K562 (cell line): Measurements from ENCODE around the gene ANXA7. TPM values are rescaled to one million over a fixed set of nuclear protein-coding genes. Genes with fewer than 3 reads are reported as not detected.
A peak's percentile ranks its signal among the peaks of the same experiment; 100 is the strongest.

Source experiments
- CEBPG ChIP-seq, 3 experiments: fragments of 200-800 bp in 1 of 3; sonication (Bioruptor generic) in 1 of 3; sonication (generic) in 1 of 3; formaldehyde crosslinking in 1 of 3; IDR thresholded peaks in 2 of 3; conservative IDR thresholded peaks in 1 of 3; 2 replicates each; pipeline versions ENCODE4 v1.6.1 to v1.8.0; 2016 to 2022; ENCODE audit warnings: missing compliant biosample characterization in 2 of 3, missing genetic modification characterization in 2 of 3, mild to moderate bottlenecking in 1 of 3, missing genetic modification reagents in 1 of 3
- CHD4 ChIP-seq: fragments of 200-600 bp; sonication (generic); IDR thresholded peaks from 3 replicates; pipeline ENCODE4 v1.6.1; 2012; ENCODE audit warnings: low read depth, mild to moderate bottlenecking, mixed read lengths, low read length, inconsistent platforms; ENCODE audit not compliant: insufficient read depth, insufficient replicate concordance, poor library complexity, severe bottlenecking
- FOSL1 ChIP-seq: fragments of 200-800 bp; sonication (Bioruptor generic); conservative IDR thresholded peaks from 2 replicates; pipeline ENCODE4 v1.6.1; 2016; ENCODE audit warnings: missing genetic modification characterization, missing compliant biosample characterization
- GATAD2A ChIP-seq: fragments of 450-650 bp; IDR thresholded peaks from 2 replicates; pipeline ENCODE4 v1.6.1; 2017
- JUND ChIP-seq, 2 experiments: IDR thresholded peaks; 2 replicates in 1 of 2; 3 replicates in 1 of 2; pipeline ENCODE4 v1.6.1; 2011; ENCODE audit warnings: borderline replicate concordance in 2 of 2, low read depth in 2 of 2, low read length in 2 of 2, improper control_type of control experiment in 1 of 2, missing biosample characterization in 1 of 2, missing genetic modification characterization in 1 of 2, missing genetic modification reagents in 1 of 2
- MAFK ChIP-seq: IDR thresholded peaks from 2 replicates; pipeline ENCODE4 v1.6.1; 2011; ENCODE audit warnings: low read length, improper control_type of control experiment
- MTA3 ChIP-seq: fragments of 450-650 bp; formaldehyde crosslinking; IDR thresholded peaks from 2 replicates; pipeline ENCODE4 v1.6.1; 2017; ENCODE audit warnings: mild to moderate bottlenecking, borderline replicate concordance
- PTBP1 ChIP-seq: fragments of 200-400 bp; formaldehyde crosslinking; IDR thresholded peaks from 2 replicates; pipeline ENCODE4 v1.6.1; 2017; ENCODE audit warnings: low read depth, low read length
- SIRT6 ChIP-seq: IDR thresholded peaks from one replicate; pipeline ENCODE4 v1.6.1; 2012; ENCODE audit warnings: low read depth, mild to moderate bottlenecking, control low read depth, inconsistent platforms, low read length, moderate library complexity
- SREBF2 ChIP-seq: sonication (generic); formaldehyde crosslinking; IDR thresholded peaks from 2 replicates; pipeline ENCODE4 v1.4.0; 2020; ENCODE audit warnings: mild to moderate bottlenecking, missing genetic modification reagents
- ZBTB34 ChIP-seq: fragments of 250-450 bp; sonication (Bioruptor Pico); IDR thresholded peaks from 2 replicates; pipeline ENCODE4 v1.8.0; 2021; ENCODE audit warnings: mild to moderate bottlenecking, moderate library complexity
- polyA plus RNA-seq, 8 experiments: library from polyadenylated mRNA; depleted of rRNA in 4 of 8; stranded (reverse) in 5 of 8; unstranded in 3 of 8; fragments of >200 nt; fragmentation: Nextera tagmentation in 2 of 8; fragmentation: Illumina TruSeq in 1 of 8; extraction: Ambion mirVana in 2 of 8; extraction: Trizol in 1 of 8; gene quantifications; 2 replicates each; pipeline versions ENCODE4 v1.2.1 to v1.2.3, GENCODE V29; 2011 to 2014; ENCODE audit warnings: inconsistent platforms in 1 of 8, missing spikeins in 1 of 8
- total RNA-seq, 7 experiments: library from RNA; depleted of rRNA in 6 of 7; stranded (reverse); fragments of >200 nt in 6 of 7; fragmentation: Illumina TruSeq in 2 of 7; extraction: Trizol in 2 of 7; gene quantifications; 2 replicates each; pipeline versions ENCODE4 v1.2.1 to v1.2.3, GENCODE V29; 2011 to 2021; ENCODE audit warnings: low replicate concordance in 1 of 7
- TF ChIP-seq, protein P1 (sequence below), 2 experiments: fragments of 450-650 bp; IDR thresholded peaks; 2 replicates each; pipeline ENCODE4 v1.6.1; 2016; ENCODE audit warnings: mild to moderate bottlenecking in 2 of 2, borderline replicate concordance in 1 of 2, low read depth in 1 of 2, moderate library complexity in 1 of 2
- TF ChIP-seq, protein P2 (sequence below): fragments of 450-650 bp; formaldehyde crosslinking; conservative IDR thresholded peaks from 2 replicates; pipeline ENCODE4 v1.4.0; 2022; ENCODE audit warnings: mild to moderate bottlenecking, missing genetic modification characterization

ANXA7 gene
- total and polyA plus RNA-seq, 9 of the 15 experiments (the other 6 are each of a cell fraction or from before 2014, with no cell fraction given), result 81.6 to 157 (median 122) TPM

DNA sequence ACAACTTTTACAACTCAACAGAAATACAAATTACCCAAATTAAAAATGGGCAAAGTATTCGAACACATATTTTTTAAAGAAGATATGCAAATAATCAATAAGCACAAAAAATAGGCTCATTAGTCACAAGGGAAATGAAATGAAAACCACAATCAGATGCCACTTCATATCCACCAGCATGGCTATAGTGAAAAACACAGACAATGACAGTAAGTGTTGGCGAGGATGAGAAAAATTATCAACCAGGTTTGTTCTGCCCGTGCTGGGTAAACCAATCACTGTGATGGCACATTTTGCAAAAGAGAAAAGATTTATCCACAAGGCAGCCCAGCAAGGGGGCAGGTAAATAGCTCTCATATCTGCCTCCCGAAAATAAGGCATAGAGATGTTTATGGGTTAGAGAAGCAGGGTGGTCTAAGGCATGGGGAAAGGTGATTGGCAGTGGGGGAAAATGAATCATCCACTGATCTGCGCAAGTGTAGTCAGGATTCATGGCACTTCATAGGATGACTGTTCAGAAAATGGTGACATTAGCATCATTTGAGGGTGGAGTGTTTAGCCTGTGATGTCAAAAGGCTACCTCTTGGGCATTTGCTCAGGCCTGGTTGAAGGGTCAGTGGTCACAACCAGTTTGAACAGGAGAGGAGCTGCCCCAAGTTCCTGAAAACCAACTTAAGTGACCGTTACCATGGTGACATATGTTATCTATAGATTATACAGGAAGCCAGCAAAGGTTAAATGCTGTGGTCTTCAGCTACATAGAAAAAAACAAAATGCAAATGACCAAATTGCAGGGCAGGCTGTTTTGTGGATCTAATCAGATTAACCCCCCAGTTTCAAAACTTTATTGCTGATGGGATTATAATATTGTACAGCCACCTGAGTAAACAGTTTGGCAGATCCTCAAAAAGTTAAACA, 47.2 kb downstream of the ANXA7 start (continued):
- TF ChIP-seq, protein P1, sequence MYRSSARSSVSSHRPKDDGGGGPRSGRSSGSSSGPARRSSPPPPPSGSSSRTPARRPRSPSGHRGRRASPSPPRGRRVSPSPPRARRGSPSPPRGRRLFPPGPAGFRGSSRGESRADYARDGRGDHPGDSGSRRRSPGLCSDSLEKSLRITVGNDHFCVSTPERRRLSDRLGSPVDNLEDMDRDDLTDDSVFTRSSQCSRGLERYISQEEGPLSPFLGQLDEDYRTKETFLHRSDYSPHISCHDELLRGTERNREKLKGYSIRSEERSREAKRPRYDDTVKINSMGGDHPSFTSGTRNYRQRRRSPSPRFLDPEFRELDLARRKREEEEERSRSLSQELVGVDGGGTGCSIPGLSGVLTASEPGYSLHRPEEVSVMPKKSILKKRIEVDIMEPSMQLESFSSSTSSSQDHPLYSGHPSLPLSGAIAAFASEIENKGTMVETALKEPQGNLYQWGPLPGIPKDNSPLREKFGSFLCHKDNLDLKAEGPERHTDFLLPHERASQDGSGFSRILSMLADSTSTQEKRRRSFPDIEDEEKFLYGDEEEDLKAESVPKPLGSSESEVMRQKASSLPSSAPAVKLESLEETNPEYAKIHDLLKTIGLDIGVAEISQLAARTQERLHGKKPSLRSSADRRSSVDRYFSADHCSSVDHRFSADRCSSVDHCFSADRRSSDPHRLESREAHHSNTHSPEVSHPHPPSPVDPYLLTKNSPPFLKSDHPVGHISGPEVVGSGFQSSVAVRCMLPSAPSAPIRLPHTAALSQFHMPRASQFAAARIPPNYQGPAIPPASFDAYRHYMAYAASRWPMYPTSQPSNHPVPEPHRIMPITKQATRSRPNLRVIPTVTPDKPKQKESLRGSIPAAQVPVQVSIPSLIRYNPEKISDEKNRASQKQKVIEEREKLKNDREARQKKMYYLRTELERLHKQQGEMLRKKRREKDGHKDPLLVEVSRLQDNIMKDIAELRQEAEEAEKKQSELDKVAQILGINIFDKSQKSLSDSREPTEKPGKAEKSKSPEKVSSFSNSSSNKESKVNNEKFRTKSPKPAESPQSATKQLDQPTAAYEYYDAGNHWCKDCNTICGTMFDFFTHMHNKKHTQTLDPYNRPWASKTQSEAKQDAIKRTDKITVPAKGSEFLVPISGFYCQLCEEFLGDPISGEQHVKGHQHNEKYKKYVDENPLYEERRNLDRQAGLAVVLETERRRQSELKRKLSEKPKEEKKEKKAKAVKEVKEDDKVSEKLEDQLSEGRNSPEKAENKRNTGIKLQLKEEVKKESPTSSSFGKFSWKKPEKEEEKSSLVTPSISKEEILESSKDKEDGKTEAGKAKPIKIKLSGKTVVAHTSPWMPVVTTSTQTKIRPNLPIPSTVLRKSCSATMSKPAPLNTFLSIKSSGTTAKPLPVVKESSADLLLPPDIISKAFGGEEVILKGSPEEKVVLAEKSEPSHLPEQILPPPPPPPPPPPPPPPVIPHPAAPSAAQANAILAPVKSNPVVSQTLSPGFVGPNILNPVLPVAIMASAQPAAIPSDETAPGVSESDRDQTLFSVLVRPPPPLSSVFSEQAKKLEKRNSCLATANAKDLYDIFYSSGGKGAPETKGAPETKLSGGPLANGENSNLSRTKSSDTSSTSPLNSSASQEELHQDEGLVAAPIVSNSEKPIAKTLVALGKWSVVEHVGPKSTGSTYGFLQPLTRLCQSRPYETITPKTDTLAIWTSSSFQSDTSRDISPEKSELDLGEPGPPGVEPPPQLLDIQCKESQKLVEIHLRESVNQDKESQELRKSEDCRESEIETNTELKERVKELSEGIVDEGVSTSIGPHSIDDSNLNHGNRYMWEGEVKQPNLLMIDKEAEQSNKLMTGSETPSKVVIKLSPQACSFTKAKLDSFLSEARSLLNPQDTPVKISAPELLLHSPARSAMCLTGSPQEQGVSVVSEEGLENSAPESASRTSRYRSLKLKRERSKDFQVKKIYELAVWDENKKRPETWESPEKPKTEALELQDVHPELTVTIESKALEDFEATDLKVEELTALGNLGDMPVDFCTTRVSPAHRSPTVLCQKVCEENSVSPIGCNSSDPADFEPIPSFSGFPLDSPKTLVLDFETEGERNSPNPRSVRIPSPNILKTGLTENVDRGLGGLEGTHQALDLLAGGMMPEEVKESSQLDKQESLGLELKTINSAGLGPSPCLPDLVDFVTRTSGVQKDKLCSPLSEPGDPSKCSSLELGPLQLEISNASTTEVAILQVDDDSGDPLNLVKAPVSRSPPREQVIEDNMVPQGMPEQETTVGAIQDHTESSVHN (IDR thresholded peaks at IDR 0.05; ENCODE audit: borderline replicate concordance in 1 of 2, low read depth in 1 of 2), result no peak
- TF ChIP-seq JUND (IDR thresholded peaks at IDR 0.05; ENCODE audit: borderline replicate concordance, low read depth, low read length) (peak; percentile 68), JUND (tag; IDR thresholded peaks at IDR 0.05; ENCODE audit: borderline replicate concordance, low read depth, low read length) (peak; percentile 70; the same call in 1 of the 3 replicates), SIRT6 (no peak), CHD4 (no peak), MTA3 (peak; percentile 69; the same call in 1 of the 2 replicates), ZBTB34 (CRISPR knock-in tag) (no peak), MAFK (peak; percentile 25; the same call in 1 of the 2 replicates), FOSL1 (peak; percentile 74), GATAD2A (0 out of 2 replicates have a peak, but pooled peaks have one; percentile 9), SREBF2 (CRISPR knock-in tag) (no peak), CEBPG (CRISPR knock-in tag; IDR thresholded peaks at IDR 0.05) (0 out of 2 replicates have a peak, but pooled peaks have one; percentile 26), CEBPG (tag; conservative IDR thresholded peaks at IDR 0.05 in 1 of 2, IDR thresholded peaks at IDR 0.05 in 1 of 2) (no peak; a peak in 1 of 4 replicates), PTBP1 (no peak)
- TF ChIP-seq, protein P2, sequence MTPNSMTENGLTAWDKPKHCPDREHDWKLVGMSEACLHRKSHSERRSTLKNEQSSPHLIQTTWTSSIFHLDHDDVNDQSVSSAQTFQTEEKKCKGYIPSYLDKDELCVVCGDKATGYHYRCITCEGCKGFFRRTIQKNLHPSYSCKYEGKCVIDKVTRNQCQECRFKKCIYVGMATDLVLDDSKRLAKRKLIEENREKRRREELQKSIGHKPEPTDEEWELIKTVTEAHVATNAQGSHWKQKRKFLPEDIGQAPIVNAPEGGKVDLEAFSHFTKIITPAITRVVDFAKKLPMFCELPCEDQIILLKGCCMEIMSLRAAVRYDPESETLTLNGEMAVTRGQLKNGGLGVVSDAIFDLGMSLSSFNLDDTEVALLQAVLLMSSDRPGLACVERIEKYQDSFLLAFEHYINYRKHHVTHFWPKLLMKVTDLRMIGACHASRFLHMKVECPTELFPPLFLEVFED (CRISPR knock-in tag), result peak; percentile 87
